ENCODE results near the gene EPN3. TPM values are rescaled to one million over a fixed set of nuclear protein-coding genes. Genes with fewer than 3 reads are reported as not detected.

The EPN3 gene
- total RNA-seq, 1 experiment from 2014 or later, result 17.8 TPM

GRCh38 chr17:50542795-50543774, 10.6 kb downstream of the EPN3 start (continued):
- TF ChIP-seq EZH2 (IDR thresholded peaks at IDR 0.05) (no peak), SP1 (IDR thresholded peaks at IDR 0.05; ENCODE audit: low read depth) (no peak), FOSL1 (IDR thresholded peaks at IDR 0.05; ENCODE audit: low read depth) (no peak), RAD21 (IDR thresholded peaks at IDR 0.05; ENCODE audit: low read depth) (no peak), CBX3 (IDR thresholded peaks at IDR 0.05; ENCODE audit: low read depth) (no peak), TCF7L2 (IDR thresholded peaks at IDR 0.05; ENCODE audit: borderline replicate concordance, extremely low read depth, insufficient read depth, insufficient read length) (no peak), CEBPB (IDR thresholded peaks at IDR 0.05; ENCODE audit: low read depth) (no peak), POLR2A (IDR thresholded peaks at IDR 0.05; ENCODE audit: borderline replicate concordance, extremely low read depth, insufficient read depth, insufficient read length) (no peak)

- Histone ChIP-seq H3K27me3 (ENCODE audit: insufficient read depth, low read length) (no peaks in the 10 kb centered on the region), H3K9me2 (ENCODE audit: insufficient read depth) (no peaks in the 10 kb centered on the region), H3K4me3 (replicated peaks in 1 of 2; ENCODE audit: low read depth in 1 of 2, low read length in 2 of 2) (no peak overlapping the region), H3K36me3 (ENCODE audit: control insufficient read depth in 1 of 2, insufficient read depth in 2 of 2, low read length in 2 of 2) (no peaks in the 10 kb centered on the region), H3K79me2 (ENCODE audit: insufficient read depth, low read length) (no peaks in the 10 kb centered on the region; the same call in 1 of the 2 replicates), H3K9ac (ENCODE audit: low read length) (no peak overlapping the region), H3K4me1 (ENCODE audit: control insufficient read depth in 1 of 2, insufficient read depth in 2 of 2, low read length in 2 of 2) (peaks cover 48 to 79% of the 10 kb centered on the region in 2 experiments), H3K4me2 (ENCODE audit: low read length) (no peak overlapping the region), H3K9me3 (ENCODE audit: control insufficient read depth in 1 of 2, insufficient read depth in 1 of 2, low read depth in 1 of 2, low read length in 2 of 2) (no peaks in the 10 kb centered on the region), H2AFZ (ENCODE audit: low read depth, low read length, poor library complexity, severe bottlenecking) (no peak overlapping the region), H3K27ac (ENCODE audit: low read depth, low read length) (no peak overlapping the region), H4K20me1 (ENCODE audit: insufficient read depth) (no peaks in the 10 kb centered on the region)
- ATAC-seq (no peak), DNase-seq (ENCODE audit: low read depth, low spot score) (no peak)
- intact Hi-C loops (cut with micrococcal nuclease), result loop anchor here (10.0 kb wide), 1 partner anchor 610 kb away; the partner anchor contains the start of gene NME1
- RAD21 ChIA-PET (ENCODE audit: low non-redundant PET in 1 of 2, low total read pairs in 2 of 2, uncharacterized antibody in 2 of 2, unreplicated experiment in 2 of 2), result no interaction called here
- POLR2A ChIA-PET, result no interaction called here
- CTCF ChIA-PET, result interaction anchor here (1.0 kb wide), 1 partner anchor 151 kb away, joined by 3 read pairs; no protein-coding TSS in a partner anchor
- BruUV-seq (replicated peaks), result no TSS peak
- TF ChIP-seq SRF (IDR thresholded peaks at IDR 0.05; ENCODE audit: low read depth), result no peak
- TF ChIP-seq REST (IDR thresholded peaks at IDR 0.05; ENCODE audit: low read depth), result no peak
- no peak for TF ChIP-seq CTCF (IDR thresholded peaks at IDR 0.05 in 2 of 3, conservative IDR thresholded peaks at IDR 0.05 in 1 of 3; ENCODE audit: borderline replicate concordance in 1 of 3, insufficient read depth in 1 of 3, low read depth in 2 of 3, low read length in 2 of 3)
- no peak for TF ChIP-seq POLR2AphosphoS5 (IDR thresholded peaks at IDR 0.05; ENCODE audit: low read depth, low read length)
- TF ChIP-seq MAX (IDR thresholded peaks at IDR 0.05), result no peak
- no peak for TF ChIP-seq EGR1 (IDR thresholded peaks at IDR 0.05; ENCODE audit: low read depth)
- TF ChIP-seq FOSL1 (IDR thresholded peaks at IDR 0.05; ENCODE audit: low read depth), result no peak
- TF ChIP-seq JUND (IDR thresholded peaks at IDR 0.05), result no peak
- TF ChIP-seq POLR2A (IDR thresholded peaks at IDR 0.05; ENCODE audit: borderline replicate concordance, extremely low read depth, insufficient read depth, insufficient read length), result no peak
- no peak for TF ChIP-seq RAD21 (IDR thresholded peaks at IDR 0.05; ENCODE audit: low read depth)
- no peak for TF ChIP-seq SP1 (IDR thresholded peaks at IDR 0.05; ENCODE audit: low read depth)
- TF ChIP-seq ATF3 (IDR thresholded peaks at IDR 0.05), result no peak
- no peak for TF ChIP-seq TCF7L2 (IDR thresholded peaks at IDR 0.05; ENCODE audit: borderline replicate concordance, extremely low read depth, insufficient read depth, insufficient read length)
- TF ChIP-seq SIN3A (IDR thresholded peaks at IDR 0.05; ENCODE audit: low read depth), result no peak
- TF ChIP-seq ZFX (IDR thresholded peaks at IDR 0.05), result no peak
- no peak for TF ChIP-seq ELF1 (IDR thresholded peaks at IDR 0.05; ENCODE audit: borderline replicate concordance, low read depth)
Observed at GRCh38 chr17:50544516-50544915, 12.0 kb downstream of the EPN3 start.
